Small intestine (tissue), 7 donors: Measurements from ENCODE around the gene HS3ST3B1. TPM values are rescaled to one million over a fixed set of nuclear protein-coding genes. Genes with fewer than 3 reads are reported as not detected.

Experiments used
- DNase-seq, 2 donors: peaks; one replicate each; pipeline versions ENCODE4 v3.0.0 to v3.0.0-alpha.2; 2013
- FAIRE-seq: peaks from 2 replicates; lab custom pipeline; 2012; peaks lifted over from hg19 to GRCh38; lab: Jason Lieb, UNC
- H3K27ac ChIP-seq, 3 donors: one replicate each; pipeline ENCODE4 v1.5.1; 2013; ENCODE audit warnings: low read length in 2 of 3, mild to moderate bottlenecking in 2 of 3, control low read depth in 1 of 3, inconsistent platforms in 1 of 3, low read depth in 1 of 3, moderate library complexity in 1 of 3
- H3K27me3 ChIP-seq, 3 donors: one replicate each; pipeline ENCODE4 v1.6.1; 2013; ENCODE audit warnings: low read length in 3 of 3, inconsistent platforms in 1 of 3; ENCODE audit not compliant: control insufficient read depth in 3 of 3, insufficient read depth in 3 of 3
- H3K36me3 ChIP-seq, 3 donors: one replicate each; pipeline ENCODE4 v1.6.1; 2013; ENCODE audit warnings: low read length in 3 of 3, inconsistent platforms in 1 of 3, low read depth in 1 of 3, mild to moderate bottlenecking in 1 of 3, moderate library complexity in 1 of 3; ENCODE audit not compliant: control insufficient read depth in 3 of 3, insufficient read depth in 2 of 3
- H3K4me1 ChIP-seq, 3 donors: one replicate each; pipeline ENCODE4 v1.6.1; 2013; ENCODE audit warnings: low read length in 2 of 3, inconsistent platforms in 1 of 3, low read depth in 1 of 3, mild to moderate bottlenecking in 1 of 3, moderate library complexity in 1 of 3; ENCODE audit not compliant: control insufficient read depth in 3 of 3, insufficient read depth in 2 of 3
- H3K4me3 ChIP-seq, 3 donors: one replicate each; pipeline ENCODE4 v1.5.1; 2013; ENCODE audit warnings: low read length in 3 of 3, control low read depth in 1 of 3, inconsistent platforms in 1 of 3, low read depth in 1 of 3, mild to moderate bottlenecking in 1 of 3, moderate library complexity in 1 of 3
- H3K9me3 ChIP-seq, 2 donors: one replicate each; pipeline ENCODE4 v1.6.1; 2013; ENCODE audit warnings: low read depth in 1 of 2, low read length in 1 of 2; ENCODE audit not compliant: control insufficient read depth in 2 of 2, insufficient read depth in 1 of 2
- whole genome bisulfite sequencing, 3 donors: extraction: QIAGEN DNeasy Blood & Tissue Kit; methylation state at CpG; one replicate each; pipeline ENCODE4 v1.1.7; 2013; 5-methylcytosine and 5-hydroxymethylcytosine counted together
- polyA plus RNA-seq, 4 donors: library from polyadenylated mRNA; stranded (reverse) in 3 of 4; unstranded in 1 of 4; fragments of 200-250 nt in 3 of 4; fragments of 120-200 nt in 1 of 4; gene quantifications; one replicate each; pipeline versions ENCODE4 v1.2.1 to v1.2.3, GENCODE V29; 2013
- donor health status: healthy with polysubstance abuse.
- donor health status: control.
- donor health status: control.
- donor health status: Bipolar disorder and iron deficiency.
- donor health status: healthy.

HS3ST3B1 gene
- polyA plus RNA-seq, 4 donors, result 0.22 to 1.4 (median 0.70) TPM

- Histone ChIP-seq H3K36me3 (no peaks in the 10 kb centered on the region), H3K27ac (no peak overlapping the region), H3K4me3 (no peak overlapping the region), H3K27me3 (peaks cover 0 to 35% (median 0%) of the 10 kb centered on the region in 3 donors), H3K9me3 (no peaks in the 10 kb centered on the region), H3K4me1 (no peaks in the 10 kb centered on the region)
- 71 to 85% (median 81%) methylated on average over 10 of the region's 10 CpGs for WGBS, 3 donors
- no peak for DNase-seq
- no peak for FAIRE-seq
Measured at GRCh38 chr17:14311186-14311705, 10.4 kb downstream of the HS3ST3B1 start.

GRCh38 chr17:14311981-14312380, 11.1 kb downstream of the HS3ST3B1 start:
- H3K27me3 ChIP-seq, result peaks cover 0 to 35% (median 0%) of the 10 kb centered on the region in 3 donors
- H3K36me3 ChIP-seq, result no peaks in the 10 kb centered on the region
- DNase-seq, result no peak
- 71 to 89% (median 78%) methylated on average over 7 of the region's 7 CpGs for whole genome bisulfite sequencing, 3 donors
- no peak for FAIRE-seq
- H3K4me3 ChIP-seq, result no peak overlapping the region
- no peaks in the 10 kb centered on the region for H3K9me3 ChIP-seq
- no peaks in the 10 kb centered on the region for H3K4me1 ChIP-seq
- no peak overlapping the region for H3K27ac ChIP-seq

GRCh38 chr17:14312522-14312921, 11.6 kb downstream of the HS3ST3B1 start:
- H3K9me3 ChIP-seq, result no peaks in the 10 kb centered on the region

GRCh38 chr17:14316126-14316832, 15.4 kb downstream of the HS3ST3B1 start:
- DNase-seq, result no peak
- H3K36me3 ChIP-seq, result no peaks in the 10 kb centered on the region
- no peak overlapping the region for H3K4me3 ChIP-seq
- H3K9me3 ChIP-seq, result no peaks in the 10 kb centered on the region
- H3K27ac ChIP-seq, result no peak overlapping the region
- FAIRE-seq, result no peak
- no peaks in the 10 kb centered on the region for H3K4me1 ChIP-seq
- H3K27me3 ChIP-seq, result peaks cover 0 to 17% (median 0%) of the 10 kb centered on the region in 3 donors
- WGBS, 3 donors, result 48 to 56% (median 53%) methylated on average over 10 of the region's 10 CpGs

More at GRCh38 chr17:14312522-14312921, 11.6 kb downstream of the HS3ST3B1 start:
- WGBS, 3 donors, result 92 to 97% (median 95%) methylated on average over 3 of the region's 3 CpGs
- Histone ChIP-seq H3K36me3 (no peaks in the 10 kb centered on the region), H3K27ac (no peak overlapping the region), H3K4me3 (no peak overlapping the region), H3K27me3 (peaks cover 0 to 36% (median 0%) of the 10 kb centered on the region in 3 donors), H3K4me1 (no peaks in the 10 kb centered on the region)
- FAIRE-seq (no peak), DNase-seq (no peak)

GRCh38 chr17:14317383-14317782, 16.5 kb downstream of the HS3ST3B1 start:
- no peaks in the 10 kb centered on the region for H3K9me3 ChIP-seq
- H3K4me1 ChIP-seq, result no peaks in the 10 kb centered on the region
- no peak for FAIRE-seq
- H3K27me3 ChIP-seq, result peaks cover 0 to 15% (median 0%) of the 10 kb centered on the region in 3 donors
- H3K36me3 ChIP-seq, result no peaks in the 10 kb centered on the region
- no peak overlapping the region for H3K4me3 ChIP-seq
- DNase-seq, result no peak
- H3K27ac ChIP-seq, result no peak overlapping the region
- 41 to 59% (median 55%) methylated on average over 3 of the region's 3 CpGs for WGBS, 3 donors

- 60 to 68% (median 66%) methylated on average over 12 of the region's 12 CpGs for WGBS, 3 donors
- Histone ChIP-seq H3K27me3 (peaks cover 0 to 13% (median 0%) of the 10 kb centered on the region in 3 donors), H3K9me3 (no peaks in the 10 kb centered on the region), H3K27ac (no peak overlapping the region), H3K4me3 (no peak overlapping the region), H3K36me3 (no peaks in the 10 kb centered on the region), H3K4me1 (no peaks in the 10 kb centered on the region)
- DNase-seq (no peak), FAIRE-seq (no peak)
Measured at GRCh38 chr17:14318109-14318917, 17.4 kb downstream of the HS3ST3B1 start.

- Histone ChIP-seq H3K27me3 (peaks cover 0 to 13% (median 0%) of the 10 kb centered on the region in 3 donors), H3K36me3 (no peaks in the 10 kb centered on the region), H3K27ac (no peak overlapping the region), H3K4me1 (no peaks in the 10 kb centered on the region), H3K4me3 (no peak overlapping the region), H3K9me3 (no peaks in the 10 kb centered on the region)
- FAIRE-seq (no peak), DNase-seq (no peak)
- WGBS, 3 donors, result 74 to 86% (median 83%) methylated on average over 4 of the region's 4 CpGs
Measured at GRCh38 chr17:14318918-14319205, 18.0 kb downstream of the HS3ST3B1 start.

- WGBS, 3 donors, result 92 to 96% (median 96%) methylated on average over 4 of the region's 4 CpGs
- H3K27me3 ChIP-seq, result peaks cover 0 to 13% (median 0%) of the 10 kb centered on the region in 3 donors
- H3K27ac ChIP-seq, result no peak overlapping the region
- DNase-seq, result no peak
- FAIRE-seq, result no peak
- no peaks in the 10 kb centered on the region for H3K9me3 ChIP-seq
- H3K4me1 ChIP-seq, result no peaks in the 10 kb centered on the region
- no peak overlapping the region for H3K4me3 ChIP-seq
- no peaks in the 10 kb centered on the region for H3K36me3 ChIP-seq
Measured at GRCh38 chr17:14320098-14320497, 19.2 kb downstream of the HS3ST3B1 start.
